ENCODE data around the gene ZNF865. TPM values are rescaled to one million over a fixed set of nuclear protein-coding genes. Genes with fewer than 3 reads are reported as not detected.

ZNF865 gene
- total RNA-seq, 2 experiments from 2014 or later: 10.8 to 11.2 TPM

DNA sequence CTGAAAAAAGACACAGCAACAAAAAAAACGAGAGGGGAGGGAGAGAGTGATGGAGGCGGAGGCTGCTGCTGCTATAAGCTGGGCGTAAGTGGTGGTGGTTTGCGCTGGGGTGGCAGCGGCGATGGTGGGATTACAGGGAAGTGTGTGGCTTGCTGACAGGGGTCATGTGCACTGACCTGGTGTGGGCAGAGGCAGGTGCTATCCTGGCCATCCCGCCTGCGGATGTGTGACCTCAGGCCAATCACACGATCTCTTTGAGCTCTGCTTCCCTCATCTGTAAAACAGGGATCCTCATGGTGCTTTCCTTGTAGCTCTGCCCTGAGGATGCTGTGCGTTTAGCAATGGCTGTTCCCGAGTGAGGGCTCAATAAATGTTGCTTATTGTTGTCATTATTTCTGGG, 32.1 kb downstream of the ZNF865 start:
- Mint-ChIP-seq H3K36me3 (ENCODE audit: low read depth) (peaks cover 23% of the 10 kb centered on the region), H3K4me1 (ENCODE audit: low read depth) (peaks cover 50% of the 10 kb centered on the region), H3K27me3 (ENCODE audit: low read depth) (no peaks in the 10 kb centered on the region), H3K9me3 (no peaks in the 10 kb centered on the region), H3K27ac (peak overlapping the region; percentile 100), H3K4me3 (no peak overlapping the region)
- CTCF ChIA-PET: interaction anchor here (0.9 to 3.0 kb wide), 6 partner anchors 10 to 170 kb away, joined by 3 to 10 read pairs (median 8); partner anchors contain the start of gene CCDC106
- intact Hi-C loops (cut with micrococcal nuclease): no loop called here
- no peak for DNase-seq

- Mint-ChIP-seq H3K27me3 (ENCODE audit: low read depth) (no peaks in the 10 kb centered on the region), H3K27ac (peak overlapping the region; percentile 31), H3K4me1 (ENCODE audit: low read depth) (peaks cover 53% of the 10 kb centered on the region), H3K9me3 (no peaks in the 10 kb centered on the region), H3K36me3 (ENCODE audit: low read depth) (peaks cover 26% of the 10 kb centered on the region), H3K4me3 (peak overlapping the region; percentile 36)
- intact Hi-C loops (cut with micrococcal nuclease): no loop called here
- CTCF ChIA-PET: interaction anchor here (0.6 to 3.0 kb wide), 8 partner anchors 7 to 384 kb away, joined by 3 to 10 read pairs (median 4); partner anchors contain the start of gene CCDC106
- DNase-seq: peak; percentile 70
Measured at GRCh38 chr19:55638864-55639359, 33.5 kb downstream of the ZNF865 start.

DNA sequence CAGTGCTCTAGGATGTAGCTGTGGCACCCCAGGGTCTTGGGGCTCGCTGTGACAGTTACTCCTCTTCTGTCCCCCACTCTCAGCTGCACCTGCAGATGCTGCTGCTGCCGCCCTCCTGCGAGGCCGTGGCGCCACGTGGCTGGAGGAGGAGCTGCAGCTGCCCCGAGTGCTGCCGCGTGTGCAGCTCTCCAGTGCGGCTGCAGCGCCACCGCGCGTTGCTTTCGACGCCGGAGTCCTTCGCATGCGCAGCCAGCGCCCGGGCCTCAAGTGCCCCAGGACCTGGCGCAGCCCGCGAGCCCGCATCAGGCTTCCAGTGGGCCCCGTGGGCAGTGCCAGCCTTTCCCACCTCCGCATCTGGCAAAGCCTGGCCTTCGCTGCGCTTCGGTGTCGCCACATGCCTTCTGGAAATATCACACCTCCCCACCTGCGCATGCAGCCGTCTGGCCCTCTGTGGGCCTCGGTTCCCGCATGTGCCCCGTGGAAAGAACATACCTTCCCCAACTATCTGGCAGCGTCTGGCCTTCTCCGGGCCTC, 34.7 kb downstream of the ZNF865 start:
- Mint-ChIP-seq H3K27ac (peak overlapping the region; percentile 87), H3K4me3 (peak overlapping the region; percentile 75), H3K36me3 (ENCODE audit: low read depth) (peaks cover 21% of the 10 kb centered on the region), H3K4me1 (ENCODE audit: low read depth) (peaks cover 55% of the 10 kb centered on the region), H3K27me3 (ENCODE audit: low read depth) (no peaks in the 10 kb centered on the region), H3K9me3 (no peaks in the 10 kb centered on the region)
- intact Hi-C loops (cut with micrococcal nuclease): loop anchor here (5.0 kb wide), 3 partner anchors 33 to 383 kb away; partner anchors contain the start of genes PPP6R1, RPL28 and ZNF865
- CTCF ChIA-PET: interaction anchor here (0.6 to 3.0 kb wide), 4 partner anchors 9 to 136 kb away, joined by 3 to 7 read pairs (median 4); no protein-coding TSS in a partner anchor
- DNase-seq: peak; percentile 62

DNA sequence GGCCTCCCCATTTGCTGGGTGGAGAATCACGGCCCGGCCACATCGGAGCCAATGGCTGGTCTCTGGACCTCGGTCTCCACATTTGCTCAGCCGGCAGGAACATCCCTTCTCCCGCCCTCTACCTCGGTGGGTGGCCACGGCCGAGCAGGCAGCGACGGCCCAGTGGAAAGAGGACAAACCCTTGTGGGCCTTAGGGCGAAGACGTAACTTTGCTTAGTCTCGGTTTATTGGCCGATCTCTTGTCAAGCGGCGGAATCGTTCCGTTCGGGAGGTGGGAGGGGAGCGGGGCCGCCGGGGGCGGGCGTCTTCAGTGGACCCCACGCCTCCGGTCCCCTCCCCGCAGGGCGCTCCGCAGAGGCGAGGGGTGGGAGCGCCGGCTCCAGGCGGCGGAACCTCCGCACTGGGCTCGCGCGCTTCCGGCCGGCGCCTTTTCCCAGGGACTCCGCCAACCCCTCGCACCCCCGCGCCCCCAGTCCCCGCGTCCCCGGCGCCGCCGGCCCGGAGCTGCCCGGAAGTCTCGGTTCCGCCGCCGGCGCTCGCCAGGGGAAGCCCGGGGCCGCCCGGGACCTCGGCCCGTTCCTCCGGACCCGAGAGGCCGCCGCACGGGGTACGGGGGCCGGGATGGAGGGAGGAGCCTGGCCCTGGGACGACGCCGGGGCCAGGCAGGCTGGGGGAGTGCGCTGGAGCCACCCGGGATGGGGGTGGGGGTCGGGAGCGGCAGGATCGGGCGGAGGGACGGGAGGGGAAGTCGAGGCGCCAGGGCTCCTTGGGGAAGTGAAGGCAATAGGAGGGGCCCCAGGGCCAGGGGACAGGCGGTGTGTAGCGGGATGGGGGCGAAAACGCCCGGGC, 35.4 kb downstream of the ZNF865 start, which contains the start of gene ZNF580:
ZNF580 (plus strand) TSS at position 426 of the 849 bp plus-strand sequence. CDS start 1,507 bp downstream, outside the sequence.
- Mint-ChIP-seq H3K4me1 (ENCODE audit: low read depth) (peaks cover 57% of the 10 kb centered on the region), H3K27me3 (ENCODE audit: low read depth) (no peaks in the 10 kb centered on the region), H3K4me3 (peak within 1 kb of the TSS; percentile 93), H3K36me3 (ENCODE audit: low read depth) (peaks cover 23% of the 10 kb centered on the region), H3K27ac (peak within 1 kb of the TSS; percentile 90), H3K9me3 (no peaks in the 10 kb centered on the region)
- intact Hi-C loops (cut with micrococcal nuclease): loop anchor here (5.0 kb wide), 3 partner anchors 34 to 384 kb away; partner anchors contain the start of genes PPP6R1, RPL28 and ZNF865
- CTCF ChIA-PET: interaction anchor here (1.1 to 2.1 kb wide), 2 partner anchors 9 to 137 kb away, joined by 4 to 5 read pairs; no protein-coding TSS in a partner anchor
- peak; percentile 45 for DNase-seq

GRCh38 chr19:55641426-55642152, 36.1 kb downstream of the ZNF865 start:
- Mint-ChIP-seq H3K27ac (peak overlapping the region; percentile 90), H3K9me3 (no peaks in the 10 kb centered on the region), H3K36me3 (ENCODE audit: low read depth) (peaks cover 23% of the 10 kb centered on the region), H3K4me3 (peak overlapping the region; percentile 93), H3K27me3 (ENCODE audit: low read depth) (no peaks in the 10 kb centered on the region), H3K4me1 (ENCODE audit: low read depth) (peaks cover 50% of the 10 kb centered on the region)
- CTCF ChIA-PET: interaction anchor here (1.7 kb wide), 1 partner anchor 13 kb away, joined by 7 read pairs; the partner anchor contains the start of gene U2AF2
- DNase-seq: peak; percentile 36
- intact Hi-C loops (cut with micrococcal nuclease): loop anchor here (5.0 kb wide), 3 partner anchors 34 to 384 kb away; partner anchors contain the start of genes PPP6R1, RPL28 and ZNF865

DNA sequence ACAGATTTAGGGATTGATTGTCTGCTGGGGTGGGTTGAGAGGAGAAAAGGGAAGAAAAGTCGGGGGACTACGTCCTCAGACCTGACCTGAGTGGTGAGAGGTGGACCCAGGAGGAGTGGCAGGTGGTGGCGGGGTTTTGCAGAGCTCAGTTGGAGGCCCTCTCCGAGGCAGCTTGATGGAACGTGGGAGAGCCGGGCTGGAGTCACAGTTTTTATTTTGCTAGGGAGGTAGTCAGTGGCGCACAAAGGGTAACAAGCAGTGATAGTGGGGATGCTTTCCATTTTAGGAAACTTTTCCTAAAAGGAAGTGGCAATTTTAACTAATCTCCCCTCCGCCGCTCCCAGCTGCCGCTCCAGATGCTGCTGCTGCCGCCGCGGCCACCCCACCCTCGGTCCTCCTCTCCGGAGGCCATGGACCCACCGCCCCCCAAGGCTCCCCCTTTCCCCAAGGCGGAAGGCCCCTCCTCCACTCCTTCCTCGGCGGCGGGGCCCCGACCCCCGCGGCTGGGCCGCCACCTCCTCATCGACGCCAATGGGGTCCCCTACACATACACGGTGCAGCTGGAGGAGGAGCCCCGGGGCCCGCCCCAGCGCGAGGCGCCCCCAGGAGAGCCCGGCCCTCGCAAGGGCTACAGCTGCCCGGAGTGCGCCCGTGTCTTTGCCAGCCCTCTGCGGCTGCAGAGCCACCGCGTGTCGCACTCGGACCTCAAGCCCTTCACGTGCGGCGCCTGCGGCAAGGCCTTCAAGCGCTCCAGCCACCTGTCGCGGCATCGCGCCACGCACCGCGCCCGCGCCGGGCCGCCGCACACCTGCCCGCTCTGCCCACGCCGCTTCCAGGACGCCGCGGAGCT, 36.9 kb downstream of the ZNF865 start:
- intact Hi-C loops (cut with micrococcal nuclease): loop anchor here (1.0 to 5.0 kb wide), 5 partner anchors 7 to 385 kb away; partner anchors contain the start of genes PPP6R1, RPL28 and ZNF865
- Mint-ChIP-seq H3K4me1 (ENCODE audit: low read depth) (peaks cover 50% of the 10 kb centered on the region), H3K4me3 (peak overlapping the region; percentile 93), H3K27ac (peak overlapping the region; percentile 96), H3K9me3 (no peaks in the 10 kb centered on the region), H3K27me3 (ENCODE audit: low read depth) (no peaks in the 10 kb centered on the region), H3K36me3 (ENCODE audit: low read depth) (peaks cover 25% of the 10 kb centered on the region)
- DNase-seq: peak; percentile 47
- CTCF ChIA-PET: interaction anchor here (1.7 kb wide), 1 partner anchor 12 kb away, joined by 7 read pairs; the partner anchor contains the start of gene U2AF2

- H3K36me3 Mint-ChIP-seq (ENCODE audit: low read depth): peaks cover 21% of the 10 kb centered on the region
Measured at GRCh38 chr19:55643003-55643886, 37.8 kb downstream of the ZNF865 start, which contains the start of gene ZNF581. TSS of gene ZNF581 (plus strand) at chr19:55643649. CDS start at chr19:55644572, 923 bp downstream.

GRCh38 chr19:55643887-55644176, 38.4 kb downstream of the ZNF865 start:
- Mint-ChIP-seq H3K9me3 (no peaks in the 10 kb centered on the region), H3K36me3 (ENCODE audit: low read depth) (peaks cover 18% of the 10 kb centered on the region), H3K27ac (peak overlapping the region; percentile 83), H3K4me3 (peak overlapping the region; percentile 93), H3K4me1 (ENCODE audit: low read depth) (peaks cover 47% of the 10 kb centered on the region), H3K27me3 (ENCODE audit: low read depth) (no peaks in the 10 kb centered on the region)
- DNase-seq: no peak
- CTCF ChIA-PET: interaction anchor here (1.2 kb wide), 1 partner anchor 11 kb away, joined by 4 read pairs; no protein-coding TSS in a partner anchor
- intact Hi-C loops (cut with micrococcal nuclease): loop anchor here (1.0 to 5.0 kb wide), 5 partner anchors 9 to 387 kb away; partner anchors contain the start of genes PPP6R1, RPL28 and ZNF865

More at GRCh38 chr19:55643003-55643886, 37.8 kb downstream of the ZNF865 start, which contains the start of gene ZNF581:
- Mint-ChIP-seq H3K4me1 (ENCODE audit: low read depth) (peaks cover 45% of the 10 kb centered on the region), H3K27me3 (ENCODE audit: low read depth) (no peaks in the 10 kb centered on the region), H3K27ac (peak within 1 kb of the TSS; percentile 96), H3K4me3 (peak within 1 kb of the TSS; percentile 93), H3K9me3 (no peaks in the 10 kb centered on the region)
- CTCF ChIA-PET: interaction anchor here (1.2 to 1.7 kb wide), 2 partner anchors 11 kb away, joined by 4 to 7 read pairs; partner anchors contain the start of gene U2AF2
- peak; percentile 82 for DNase-seq
- intact Hi-C loops (cut with micrococcal nuclease): loop anchor here (1.0 to 5.0 kb wide), 5 partner anchors 8 to 386 kb away; partner anchors contain the start of genes PPP6R1, RPL28 and ZNF865

DNA sequence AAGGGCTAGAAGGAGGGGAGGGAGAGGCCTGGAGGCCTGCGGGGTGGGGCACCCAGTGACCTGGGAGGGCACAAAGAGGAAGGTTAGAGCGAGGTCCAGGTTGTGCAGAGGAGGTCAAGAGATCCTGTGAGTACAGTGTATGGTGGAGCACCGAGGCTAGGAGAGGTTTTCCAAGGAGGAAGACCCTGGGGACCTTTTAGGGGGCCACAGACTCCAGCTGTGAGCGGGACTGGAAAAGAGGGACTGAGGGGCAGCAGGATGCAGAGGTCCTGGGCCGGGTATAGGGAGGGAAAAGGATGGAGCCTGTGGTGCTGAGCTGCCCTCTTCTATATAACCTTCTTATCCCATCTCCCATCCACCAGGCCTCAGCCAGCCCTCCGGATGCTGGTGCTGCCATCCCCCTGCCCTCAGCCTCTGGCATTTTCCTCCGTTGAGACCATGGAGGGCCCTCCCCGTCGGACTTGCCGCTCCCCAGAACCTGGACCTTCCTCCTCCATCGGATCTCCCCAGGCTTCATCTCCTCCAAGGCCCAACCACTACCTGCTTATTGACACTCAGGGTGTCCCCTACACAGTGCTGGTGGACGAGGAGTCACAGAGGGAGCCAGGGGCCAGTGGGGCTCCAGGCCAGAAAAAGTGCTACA, 38.9 kb downstream of the ZNF865 start:
- Mint-ChIP-seq H3K36me3 (ENCODE audit: low read depth) (peaks cover 15% of the 10 kb centered on the region), H3K27me3 (ENCODE audit: low read depth) (no peaks in the 10 kb centered on the region), H3K9me3 (no peaks in the 10 kb centered on the region), H3K4me1 (ENCODE audit: low read depth) (peaks cover 48% of the 10 kb centered on the region), H3K27ac (peak overlapping the region; percentile 83), H3K4me3 (peak overlapping the region; percentile 93)
- CTCF ChIA-PET: interaction anchor here (1.2 kb wide), 1 partner anchor 10 kb away, joined by 4 read pairs; no protein-coding TSS in a partner anchor
- intact Hi-C loops (cut with micrococcal nuclease): loop anchor here (5.0 kb wide), 3 partner anchors 37 to 387 kb away; partner anchors contain the start of genes PPP6R1, RPL28 and ZNF865
- no peak for DNase-seq
